Sciatic nerve (tissue), 2 donors: ENCODE results near the gene VGF. TPM values are rescaled to one million over a fixed set of nuclear protein-coding genes. Genes with fewer than 3 reads are reported as not detected.
"Not testable (repeated sequence)": the region's sequence is repeated elsewhere in the genome, so short reads cannot be mapped to it uniquely, and the experiment has no call there.

Experiments used
- ATAC-seq: fragments of 200-7000 bp; cut with Tn5 transposase; one replicate; pipeline ENCODE4 v1.9.1; 2020; ENCODE audit warnings: mild to moderate bottlenecking, moderate library complexity
- DNase-seq: peaks from one replicate; pipeline ENCODE4 v3.0.0-alpha.2; 2020; ENCODE audit warnings: low spot score
- intact Hi-C: fragments of 100-400 bp; cut with DNase I; formaldehyde crosslinking; loops from one replicate; pipeline ENCODE4 v1.14.2; 2022
- microRNA-seq: library from miRNA; unstranded; fragments of <30 nt; microRNA quantifications from one replicate; pipeline ENCODE4 v1.2.0, GENCODE V29; 2020
- total RNA-seq: library from RNA; stranded (reverse); fragmentation: NEBNext Ultra II Directional; extraction: Animal tissue kit (Norgen Biotek cat#: 25700); gene quantifications from one replicate; pipeline ENCODE4 v1.2.1, GENCODE V29; 2021
- donor health status: DM: no; HTN: no; CAD: no.
- donor health status: DM: no; HTN: no; CAD: no.

Gene VGF
- total RNA-seq, 1 donor from 2014 or later, result not detected

DNA sequence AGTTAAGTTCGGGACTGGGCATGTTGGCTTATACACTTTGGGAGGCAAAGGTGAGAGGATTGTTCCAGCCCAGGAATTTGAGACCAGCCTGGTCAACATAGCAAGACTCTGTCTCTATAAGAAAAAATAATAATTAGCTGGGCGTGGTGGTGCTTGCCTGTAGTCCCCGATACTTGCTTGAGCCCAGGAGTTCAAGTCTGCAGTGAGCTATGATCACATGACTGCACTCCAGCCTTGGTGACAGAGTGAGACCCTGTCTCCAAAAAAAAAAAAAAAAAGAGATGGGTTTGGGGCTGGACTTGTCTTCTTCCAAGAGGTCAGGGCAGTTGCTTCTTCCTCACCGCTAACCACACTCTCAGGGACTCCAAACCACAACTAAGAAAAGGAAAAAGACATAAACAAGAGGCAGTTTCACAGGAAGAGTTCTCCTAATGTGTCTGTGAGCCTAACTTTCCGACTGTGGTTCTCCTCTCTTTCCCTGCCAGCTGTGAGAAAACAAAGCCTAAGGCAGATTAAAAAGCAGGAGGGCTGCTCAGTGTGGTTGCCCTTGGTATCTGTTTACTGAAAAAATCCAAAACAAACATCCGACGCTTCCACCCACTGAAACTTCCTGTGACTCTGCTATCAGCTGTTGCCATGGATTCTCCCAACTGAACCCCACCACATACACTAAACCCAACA, 40.9 kb downstream of the VGF start:
- intact Hi-C loops, result no loop called here
- DNase-seq, result no peak
- no peak for ATAC-seq

DNA sequence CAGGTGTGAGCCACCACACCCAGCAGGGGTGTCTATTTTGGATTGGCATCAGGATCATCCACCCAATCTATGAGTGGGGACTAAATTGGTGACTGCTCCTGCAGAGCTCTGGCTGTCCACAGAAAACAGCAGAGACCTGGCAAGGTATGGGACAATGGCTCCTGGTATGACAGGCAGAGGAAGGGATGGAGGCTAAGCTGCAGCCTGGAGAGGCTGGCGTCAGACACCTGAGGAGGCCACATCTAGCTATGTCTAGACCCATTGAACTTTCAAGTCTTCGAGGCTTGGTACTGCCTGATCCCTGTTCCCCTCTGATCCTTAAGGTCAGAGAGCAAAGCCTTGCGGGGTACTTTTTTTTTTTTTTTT, 41.7 kb downstream of the VGF start:
- ATAC-seq, result no peak
- no peak for DNase-seq
- intact Hi-C loops, result no loop called here

DNA sequence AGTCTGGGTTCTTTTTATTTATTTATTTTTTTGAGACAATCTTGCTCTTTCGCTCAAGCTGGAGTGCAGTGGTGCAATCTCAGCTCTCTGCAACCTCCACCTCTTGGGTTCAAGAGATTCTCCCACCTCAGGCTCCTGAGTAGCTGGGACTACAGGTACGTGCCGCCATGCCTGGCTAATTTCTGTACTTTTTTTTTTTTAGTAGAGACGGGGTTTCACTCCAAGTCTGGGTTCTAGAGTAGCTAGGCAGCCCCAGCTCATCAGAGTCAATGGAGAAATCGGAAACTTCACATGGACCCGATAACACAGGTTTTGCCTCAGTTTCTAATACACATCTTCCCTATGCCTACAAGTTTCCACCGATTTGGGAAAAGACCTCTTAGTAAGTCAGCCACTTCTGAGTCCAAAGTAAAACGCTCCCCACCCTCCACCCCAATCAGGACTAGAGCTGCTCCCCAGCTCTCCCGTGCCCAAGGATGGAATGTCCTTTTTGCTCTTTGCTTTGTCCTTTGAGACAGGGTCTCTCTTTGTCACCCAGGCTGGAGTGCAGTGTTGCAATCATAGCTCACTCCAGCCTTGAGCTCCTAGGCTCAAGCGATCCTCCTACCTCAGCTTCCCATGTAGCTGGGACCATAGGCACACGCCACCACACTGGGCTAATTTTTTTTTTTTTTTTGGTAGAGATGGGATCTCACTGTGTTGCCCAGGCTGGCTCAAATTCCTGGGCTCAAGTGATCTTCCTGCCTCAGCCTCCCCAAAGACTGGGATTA, 42.3 kb downstream of the VGF start:
- no peak for DNase-seq
- intact Hi-C loops, result no loop called here
- no peak for ATAC-seq

DNA sequence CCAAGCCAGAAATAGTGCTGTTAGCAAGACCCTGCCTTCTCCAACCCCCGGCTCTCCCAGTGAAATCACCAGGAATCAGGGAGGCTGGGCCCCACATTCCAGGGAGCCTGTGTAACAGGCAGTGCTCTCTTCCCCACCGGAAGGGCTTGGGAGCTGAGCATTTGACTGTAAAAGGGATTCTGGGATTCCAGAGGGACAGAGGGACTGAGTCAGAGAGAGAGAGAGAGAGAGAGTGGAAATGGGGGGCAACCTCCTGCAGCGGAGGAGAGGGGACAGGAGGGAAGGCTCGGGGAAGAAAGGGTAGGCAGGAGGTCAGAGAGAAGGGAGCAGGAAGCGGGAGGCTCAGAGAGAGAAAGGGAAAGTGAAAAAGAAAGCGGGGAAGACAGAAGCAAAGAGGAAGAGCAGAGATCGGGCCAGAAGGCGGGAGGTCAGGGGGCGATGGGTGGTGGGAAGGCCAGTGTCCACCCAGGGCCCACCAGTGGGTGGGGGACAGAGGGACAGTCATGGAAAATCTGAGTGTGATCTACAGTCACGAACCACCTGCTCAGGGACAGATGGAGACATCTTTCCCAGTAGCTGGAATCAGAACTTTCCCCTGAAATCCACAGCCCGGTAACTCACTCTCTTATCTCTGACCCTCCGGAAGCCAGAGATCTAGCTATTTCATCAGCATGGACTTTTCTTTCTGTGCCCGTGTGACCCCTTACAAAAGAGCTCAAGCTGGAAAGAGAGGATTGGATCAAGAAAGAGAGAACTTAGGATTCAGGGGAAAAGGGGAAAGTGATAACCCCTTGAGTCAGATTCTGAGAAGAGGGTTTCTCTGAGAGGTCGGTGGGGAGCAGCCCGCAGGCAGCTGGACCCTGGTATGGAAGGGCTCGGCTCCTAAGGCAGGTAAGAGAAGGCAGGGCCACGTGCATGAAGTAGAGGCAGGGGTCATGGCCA, 43.1 kb downstream of the VGF start:
- peak; percentile 77 for DNase-seq
- ATAC-seq, result peak; percentile 71
- intact Hi-C loops, result no loop called here

DNA sequence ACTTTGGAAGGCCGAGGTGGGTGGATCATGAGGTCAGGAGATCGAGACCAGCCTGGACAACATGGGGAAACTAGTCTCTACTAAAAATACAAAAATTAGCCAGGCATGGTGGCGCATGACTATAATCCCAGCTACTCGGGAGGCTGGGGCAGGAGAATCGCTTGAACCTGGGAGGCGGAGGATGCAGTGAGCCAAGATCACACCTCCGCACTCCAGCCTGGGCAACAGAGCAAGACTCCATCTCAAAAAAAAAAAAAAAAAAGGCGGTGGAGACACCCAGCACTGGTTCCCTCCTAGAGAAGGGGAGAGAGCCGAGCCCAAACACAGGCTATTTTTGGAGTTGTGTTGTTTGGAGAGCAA, 43.8 kb downstream of the VGF start:
- DNase-seq, intact Hi-C loops, ATAC-seq: not testable (repeated sequence)

DNA sequence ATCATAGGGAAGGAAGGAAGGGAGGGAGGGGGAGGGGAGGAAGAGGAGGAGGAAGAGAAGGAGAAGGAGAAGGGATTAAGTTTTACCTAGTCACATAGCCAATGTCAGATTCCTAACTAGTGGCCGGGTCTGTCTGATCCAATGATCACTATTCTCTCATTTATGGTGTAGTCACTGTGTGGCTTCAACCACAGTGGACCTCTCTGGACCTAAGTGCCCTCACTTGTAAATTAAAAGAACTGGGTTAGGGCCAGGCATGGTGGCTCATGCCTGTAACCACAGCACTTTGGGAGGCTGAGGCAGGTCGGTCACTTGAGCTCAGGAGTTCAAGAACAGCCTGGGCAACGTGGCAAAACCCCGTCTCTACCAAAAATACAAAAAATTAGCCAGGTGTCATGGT, 45.1 kb downstream of the VGF start:
- DNase-seq (no peak), ATAC-seq (no peak)
- intact Hi-C loops, result no loop called here

DNA sequence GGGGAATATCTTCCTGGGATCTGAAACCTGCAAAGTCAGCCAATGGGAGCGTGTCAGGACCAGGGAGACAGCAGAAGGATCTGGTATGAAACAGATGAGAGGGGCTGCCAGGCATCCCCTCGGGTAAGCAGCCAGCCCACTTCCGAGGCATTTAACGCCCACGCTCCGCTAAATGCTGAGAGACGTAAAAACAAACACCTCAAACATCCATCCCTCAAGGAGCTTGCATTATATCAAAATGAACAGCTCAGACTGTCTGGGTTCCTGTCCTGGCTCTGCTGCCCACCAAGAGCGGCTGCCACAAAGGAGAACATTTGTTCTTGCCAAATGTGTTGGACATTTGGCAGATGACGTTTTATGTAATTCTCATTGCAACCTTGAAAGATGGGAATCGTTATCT, 45.5 kb downstream of the VGF start:
- ATAC-seq, result no peak
- intact Hi-C loops, result no loop called here

DNA sequence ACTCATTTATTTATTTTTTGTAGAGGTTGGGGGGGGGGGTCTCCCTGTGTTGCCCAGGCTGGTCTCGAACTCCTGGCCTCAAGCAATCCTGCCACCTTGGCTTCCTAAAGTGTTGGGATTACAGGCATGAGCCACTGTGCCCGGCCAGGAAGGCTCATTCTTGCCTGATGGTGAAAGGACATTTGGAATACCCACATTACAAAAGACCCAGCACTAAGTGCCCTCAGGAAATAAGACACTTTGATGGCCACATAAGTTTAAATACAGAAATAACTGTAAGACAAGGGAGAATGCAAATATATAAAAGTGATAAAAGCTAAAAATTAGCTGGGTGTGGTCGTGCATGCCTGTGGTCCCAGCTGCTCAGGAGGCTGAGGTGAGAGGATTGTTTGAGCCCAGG, 46.5 kb downstream of the VGF start:
- ATAC-seq (no peak), DNase-seq (no peak)
- intact Hi-C loops, result no loop called here

More for the DNA sequence above, 45.5 kb downstream of the VGF start:
- DNase-seq, result no peak

DNA sequence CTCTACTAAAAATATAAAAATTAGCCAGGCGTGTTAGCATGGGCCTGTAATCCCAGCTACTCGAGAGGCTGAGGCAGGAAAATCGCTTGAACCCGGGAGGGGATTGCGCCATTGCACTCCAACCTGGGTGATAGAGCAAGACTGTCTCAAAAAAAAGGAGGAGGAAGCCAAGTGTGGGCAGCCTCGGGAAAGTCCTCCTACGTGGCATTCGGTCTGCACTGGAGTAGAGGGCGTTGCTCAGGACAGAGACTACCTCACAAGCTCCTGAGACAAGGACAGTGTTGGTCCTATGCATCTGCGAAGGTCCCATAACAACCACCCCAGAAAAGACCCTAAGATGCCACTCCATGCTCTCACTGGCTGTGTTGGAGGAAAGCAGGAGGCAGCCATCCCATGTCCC, 48.5 kb downstream of the VGF start:
- intact Hi-C loops, result no loop called here
- DNase-seq (no peak), ATAC-seq (no peak)

DNA sequence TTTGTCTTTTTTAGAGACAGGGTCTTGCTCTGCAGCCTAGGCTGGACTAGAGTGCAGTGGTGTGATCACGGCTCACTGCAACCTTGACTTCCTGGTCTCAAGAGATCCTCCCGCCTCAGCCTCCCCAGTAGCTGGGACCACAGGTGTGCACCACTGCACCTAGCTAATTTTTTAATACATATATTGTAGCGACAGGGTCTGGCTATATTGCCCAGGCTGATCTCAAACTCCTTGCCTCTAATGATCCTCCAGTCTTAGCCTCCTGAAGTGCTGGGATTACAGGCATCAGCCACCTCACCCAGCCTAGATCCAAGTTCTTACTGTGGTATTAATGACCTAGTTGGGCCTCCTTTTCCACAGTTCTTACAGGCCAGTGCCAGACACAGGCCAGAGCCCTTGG, 50.2 kb downstream of the VGF start:
- DNase-seq (no peak), ATAC-seq (no peak)
- intact Hi-C loops, result no loop called here

DNA sequence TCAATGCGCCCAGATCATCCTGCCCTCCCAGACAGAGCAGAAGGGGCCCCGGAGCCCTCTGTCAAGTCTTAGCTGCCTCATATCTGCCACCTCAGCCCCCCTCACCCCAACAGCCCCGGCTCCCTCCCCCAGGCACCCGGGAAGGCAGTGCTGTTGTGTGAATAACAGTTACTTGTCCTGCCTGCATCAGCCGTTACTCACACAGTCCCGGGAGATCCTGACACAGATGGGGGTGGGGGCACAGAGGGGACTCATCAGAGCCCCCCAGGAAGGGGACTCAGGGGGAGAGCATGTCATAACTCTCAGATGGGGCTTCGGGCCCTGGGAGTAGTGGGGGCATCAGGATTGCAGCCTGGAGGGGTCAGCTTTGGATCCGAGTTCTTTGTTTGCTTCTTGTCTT, 50.9 kb downstream of the VGF start:
- DNase-seq (no peak), ATAC-seq (no peak)
- intact Hi-C loops, result no loop called here

DNA sequence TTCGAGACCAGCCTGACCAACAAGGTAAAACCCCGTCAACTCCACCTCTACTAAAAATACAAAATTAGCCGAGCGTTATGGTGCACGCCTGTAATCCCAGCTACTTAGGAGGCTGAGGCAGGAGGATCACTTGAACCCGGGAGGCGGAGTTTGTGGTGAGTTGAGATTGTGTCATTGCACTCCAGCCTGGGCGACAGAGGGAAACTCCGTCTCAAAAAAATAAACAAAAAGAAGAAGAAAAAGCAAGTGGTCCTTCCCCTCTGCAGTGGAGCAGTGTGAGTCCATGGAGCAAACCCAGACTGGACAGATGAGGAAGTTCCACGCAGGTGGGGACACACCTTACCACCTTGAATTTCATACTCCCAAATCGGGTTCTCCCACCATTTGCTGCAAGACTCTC, 51.5 kb downstream of the VGF start:
- DNase-seq (no peak), ATAC-seq (no peak)
- intact Hi-C loops, result no loop called here

DNA sequence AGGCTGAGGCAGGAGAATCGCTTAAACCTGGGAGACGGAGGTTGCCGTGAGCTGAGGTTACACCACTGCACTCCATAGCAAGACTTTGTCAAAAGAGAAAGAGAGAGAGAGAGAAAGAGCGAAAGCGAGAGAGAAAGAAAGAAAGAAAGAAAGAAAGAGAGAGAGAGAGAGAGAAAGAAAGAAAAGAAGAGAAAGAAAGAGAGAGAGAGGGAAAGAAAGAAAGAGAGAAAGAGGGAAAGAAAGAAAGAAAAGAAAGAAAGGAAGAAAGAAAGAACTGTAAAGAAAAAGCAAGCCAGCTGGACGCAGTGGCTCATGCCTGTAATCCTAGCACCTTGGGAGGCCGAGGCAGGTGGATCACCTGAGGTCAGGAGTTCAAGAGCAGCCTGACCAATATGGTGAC, 52.2 kb downstream of the VGF start:
- DNase-seq, ATAC-seq, intact Hi-C loops: not testable (repeated sequence)

Small RNAs within 50 kb of the gene (microRNA-seq; reads per million reads assigned to microRNA genes)
- gene MIR4653, result not detected

Other genes with a start within 250 kb of the VGF start
- 0.36 TPM for gene MUC3A, start 216.0 kb downstream of the VGF start, total RNA-seq
- not detected for gene MUC12, start 196.0 kb downstream of the VGF start, total RNA-seq
- not detected for gene MUC17, start 145.5 kb downstream of the VGF start, total RNA-seq
- gene TRIM56, start 80.1 kb downstream of the VGF start, total RNA-seq, result 47.1 TPM
- 7.0 TPM for gene SERPINE1, start 38.5 kb downstream of the VGF start, total RNA-seq
- gene AP1S1, start 11.1 kb downstream of the VGF start, total RNA-seq, result 22.1 TPM
- not detected for gene NAT16, start 14.7 kb upstream of the VGF start, total RNA-seq
- not detected for gene MOGAT3, start 35.5 kb upstream of the VGF start, total RNA-seq
- 89.7 TPM for gene PLOD3, start 52.0 kb upstream of the VGF start, total RNA-seq
- gene ZNHIT1, start 52.6 kb upstream of the VGF start, total RNA-seq, result 44.3 TPM
- 17.4 TPM for gene CLDN15, start 72.2 kb upstream of the VGF start, total RNA-seq
- 231 TPM for gene FIS1, start 79.5 kb upstream of the VGF start, total RNA-seq
- 18.8 TPM for gene IFT22, start 156.2 kb upstream of the VGF start, total RNA-seq
- 0.09 TPM for gene COL26A1, start 197.3 kb upstream of the VGF start, total RNA-seq